NK-92 (cell line): ENCODE measurements around the gene FXYD5.
"Not testable (repeated sequence)": the region's sequence is repeated elsewhere in the genome, so short reads cannot be mapped to it uniquely, and the experiment has no call there.

Experiments
- DNase-seq: peaks from one replicate; lab custom pipeline; 2025; ENCODE audit not compliant: unreplicated experiment; lab: John Stamatoyannopoulos, UW

Gene FXYD5

DNA sequence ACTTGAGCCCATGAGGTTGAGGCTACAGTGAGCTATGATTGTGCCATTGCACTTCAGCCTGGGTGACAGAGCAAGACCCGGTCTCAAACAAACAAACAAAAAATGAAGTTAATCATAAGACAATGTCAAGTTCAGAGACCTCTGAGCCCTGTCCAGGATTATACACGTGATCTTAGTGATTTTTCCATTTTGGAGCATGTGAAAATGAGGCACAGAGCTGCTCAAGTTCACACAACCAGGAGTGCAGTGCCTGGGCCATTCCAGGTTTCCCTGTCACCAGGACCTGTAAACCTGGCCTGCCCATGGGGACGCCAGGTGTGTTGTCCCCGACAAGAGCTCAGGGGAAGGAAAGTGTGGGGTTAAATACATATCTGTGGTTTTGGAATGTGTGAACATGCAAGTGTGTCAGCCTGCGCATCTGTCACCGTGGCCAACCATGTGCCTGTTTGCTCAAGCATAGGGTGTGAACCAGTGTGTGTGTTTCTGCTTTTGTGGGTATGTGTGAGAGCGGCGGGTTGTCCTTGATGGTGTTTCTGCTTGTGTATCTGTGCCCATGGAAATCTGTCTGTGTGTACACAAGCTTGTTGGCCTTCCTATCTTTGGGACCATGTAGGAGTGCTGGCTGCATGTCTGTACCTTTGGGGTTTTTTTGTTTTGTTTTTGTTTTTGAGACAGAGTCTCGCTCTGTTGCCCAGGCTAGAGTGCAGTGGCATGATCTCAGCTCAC lies 17.4 kb upstream of the FXYD5 start:
- no peak for DNase-seq

DNA sequence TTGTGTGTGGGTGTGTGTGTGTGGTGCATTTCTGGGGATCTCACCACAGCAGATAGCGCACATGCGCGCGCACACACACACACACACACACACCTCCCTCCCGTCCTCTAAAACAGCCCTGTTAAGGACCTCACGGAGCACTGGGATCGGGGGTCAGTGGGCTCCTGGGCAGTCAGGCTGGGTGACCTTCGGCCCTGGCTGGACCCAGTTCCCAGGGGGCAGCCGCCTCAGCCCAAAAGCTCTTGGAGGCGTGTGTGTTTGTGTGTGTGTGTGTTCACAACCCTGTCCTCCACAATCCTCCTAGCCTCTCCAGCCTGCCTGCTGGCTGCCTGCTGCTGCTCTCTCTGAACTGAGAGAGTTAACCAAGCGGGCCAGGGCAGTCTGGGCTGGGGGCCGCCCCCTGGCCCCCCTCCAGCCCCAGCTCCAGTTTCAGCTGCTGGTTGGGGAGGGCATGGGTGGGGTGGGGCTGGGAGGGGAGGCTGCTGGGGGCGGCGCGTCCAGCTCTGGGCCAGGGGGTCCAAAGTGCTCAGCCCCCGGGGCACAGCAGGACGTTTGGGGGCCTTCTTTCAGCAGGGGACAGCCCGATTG lies 16.1 kb upstream of the FXYD5 start, which contains the start of gene FXYD1:
FXYD1 (plus strand) TSS at position 520 of the 588 bp plus-strand sequence. CDS start 1,256 bp downstream, outside the sequence.
- no peak for DNase-seq

DNA sequence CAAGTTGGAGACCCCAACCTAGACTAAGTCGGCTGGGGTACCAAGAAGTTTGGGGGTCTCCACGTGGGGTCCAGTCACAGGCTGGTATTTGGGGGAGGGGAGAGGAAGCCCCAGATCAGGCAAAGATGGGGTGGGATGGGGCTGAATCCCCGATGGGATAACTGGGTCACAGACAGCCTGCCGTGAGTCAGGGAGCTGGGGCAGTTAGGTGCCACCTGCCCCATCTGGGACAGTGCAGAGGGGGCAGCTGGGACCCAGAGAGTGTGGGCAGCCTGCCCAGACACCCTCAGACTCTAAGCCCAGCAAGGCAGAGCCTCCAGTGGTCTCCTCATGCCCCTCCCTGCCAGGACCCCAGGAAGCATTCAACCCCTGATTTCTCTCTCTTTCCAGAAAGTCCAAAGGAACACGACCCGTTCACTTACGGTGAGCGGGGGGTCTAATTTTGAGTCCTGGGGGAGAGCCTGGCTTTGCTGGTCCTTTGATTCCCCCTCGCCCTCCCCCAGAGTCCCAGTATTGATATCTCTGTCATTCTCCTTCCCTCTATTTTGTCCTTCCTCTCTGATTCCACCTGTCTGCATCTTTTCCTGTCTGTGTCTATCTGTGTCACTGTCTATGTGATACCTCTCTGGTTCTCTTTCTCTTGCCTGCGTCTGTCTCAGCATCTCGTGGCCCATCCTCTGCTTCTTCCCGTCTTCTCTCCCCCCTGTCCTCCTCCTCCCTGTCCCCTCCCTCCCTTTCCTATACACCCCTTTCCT lies 14.2 kb upstream of the FXYD5 start:
- DNase-seq = no peak

DNA sequence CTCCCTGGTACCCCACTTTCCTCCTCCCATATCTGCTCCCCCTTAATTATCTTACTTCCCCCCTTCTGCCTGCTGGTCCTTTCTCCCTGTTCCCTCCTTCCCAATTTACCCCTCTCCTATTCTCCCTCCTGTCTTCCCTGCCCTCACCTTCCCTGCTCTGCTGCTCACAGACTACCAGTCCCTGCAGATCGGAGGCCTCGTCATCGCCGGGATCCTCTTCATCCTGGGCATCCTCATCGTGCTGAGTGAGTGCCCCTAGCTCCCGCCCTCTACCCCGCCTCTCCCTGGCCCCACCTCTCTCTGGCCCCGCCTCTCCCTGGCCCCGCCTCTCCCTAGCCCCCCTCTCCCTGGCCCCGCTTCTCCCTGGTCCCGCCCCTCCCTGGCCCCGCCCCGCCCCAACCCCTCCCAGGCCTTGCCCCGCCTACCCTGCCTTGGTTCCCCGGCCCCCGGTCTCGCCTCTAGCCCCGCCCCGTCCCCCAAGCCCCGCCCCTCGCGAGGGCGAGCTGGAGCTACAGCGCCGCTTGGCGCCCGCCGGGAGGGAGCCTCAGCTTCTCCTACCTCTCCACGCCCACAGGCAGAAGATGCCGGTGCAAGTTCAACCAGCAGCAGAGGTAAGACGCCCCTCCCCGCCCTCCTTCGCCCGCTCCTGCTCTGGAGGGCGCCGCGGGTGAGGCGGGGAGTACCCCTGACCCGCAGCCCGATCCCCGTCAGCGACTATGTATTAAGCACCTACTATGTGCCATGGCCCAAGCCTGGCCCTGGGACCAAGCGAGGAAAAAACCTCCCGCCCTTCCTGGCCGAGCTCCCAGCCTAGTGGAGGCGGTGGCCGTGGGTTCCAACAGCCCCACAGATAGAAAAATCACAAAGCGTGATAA lies 13.3 kb upstream of the FXYD5 start:
- peak; percentile 33 for DNase-seq

DNA sequence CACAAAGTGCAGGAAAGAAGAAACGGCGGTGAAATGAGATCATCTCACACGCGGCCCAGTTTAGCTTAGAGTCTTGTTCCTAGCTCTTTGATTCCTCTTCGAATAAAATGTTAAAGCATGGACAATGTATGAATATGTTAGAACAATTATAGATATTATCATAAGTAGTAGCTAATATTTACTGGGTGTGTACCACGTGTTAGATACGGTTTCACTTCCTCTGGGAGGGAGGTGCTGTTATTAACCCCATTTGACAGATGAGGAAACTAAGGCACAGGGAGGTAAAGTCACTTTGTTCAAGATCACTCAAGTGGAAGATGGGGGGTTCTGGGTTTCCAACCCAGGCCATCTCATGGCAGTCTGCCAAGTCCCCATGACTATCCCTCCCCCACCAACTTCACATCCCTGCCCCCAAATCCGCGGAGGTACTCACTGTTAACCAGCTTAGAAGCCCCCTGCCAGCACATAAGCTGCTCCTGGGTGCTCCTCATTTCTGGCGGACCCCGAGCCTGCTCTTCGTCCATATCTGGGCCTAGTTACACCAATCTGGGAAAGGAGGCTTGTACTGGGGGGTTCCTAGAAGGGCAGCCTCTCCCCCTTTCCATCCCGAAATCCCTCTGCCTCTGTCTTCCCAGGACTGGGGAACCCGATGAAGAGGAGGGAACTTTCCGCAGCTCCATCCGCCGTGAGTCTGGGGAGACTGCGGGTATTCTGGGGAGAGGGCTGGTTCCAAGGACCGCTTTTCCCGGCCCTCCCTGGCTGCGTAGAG lies 12.5 kb upstream of the FXYD5 start:
- no peak for DNase-seq

DNA sequence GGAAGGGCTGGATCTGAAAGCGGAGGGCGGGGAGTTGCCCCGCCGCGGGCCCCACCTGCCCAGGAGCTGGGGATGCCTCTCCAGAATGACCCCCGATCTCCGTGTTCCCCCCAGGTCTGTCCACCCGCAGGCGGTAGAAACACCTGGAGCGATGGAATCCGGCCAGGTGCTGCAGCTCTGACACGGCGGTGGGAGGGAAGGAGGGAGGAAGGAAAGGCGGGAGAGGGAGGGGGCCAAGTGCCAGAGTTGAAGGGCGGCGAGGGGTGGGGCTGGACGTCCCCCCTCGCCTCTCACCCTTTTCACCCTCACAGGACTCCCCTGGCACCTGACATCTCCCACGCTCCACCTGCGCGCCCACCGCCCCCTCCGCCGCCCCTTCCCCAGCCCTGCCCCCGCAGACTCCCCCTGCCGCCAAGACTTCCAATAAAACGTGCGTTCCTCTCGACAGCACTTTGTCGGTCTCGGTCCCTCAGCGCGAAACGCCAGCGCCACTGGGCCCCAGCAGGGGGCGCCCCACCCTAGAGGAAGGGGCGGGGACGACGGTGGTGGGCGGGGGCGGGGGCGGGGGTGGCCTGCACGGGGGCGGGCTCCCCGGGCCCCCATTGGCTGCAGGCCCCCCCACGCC lies 11.8 kb upstream of the FXYD5 start:
- no peak for DNase-seq

DNA sequence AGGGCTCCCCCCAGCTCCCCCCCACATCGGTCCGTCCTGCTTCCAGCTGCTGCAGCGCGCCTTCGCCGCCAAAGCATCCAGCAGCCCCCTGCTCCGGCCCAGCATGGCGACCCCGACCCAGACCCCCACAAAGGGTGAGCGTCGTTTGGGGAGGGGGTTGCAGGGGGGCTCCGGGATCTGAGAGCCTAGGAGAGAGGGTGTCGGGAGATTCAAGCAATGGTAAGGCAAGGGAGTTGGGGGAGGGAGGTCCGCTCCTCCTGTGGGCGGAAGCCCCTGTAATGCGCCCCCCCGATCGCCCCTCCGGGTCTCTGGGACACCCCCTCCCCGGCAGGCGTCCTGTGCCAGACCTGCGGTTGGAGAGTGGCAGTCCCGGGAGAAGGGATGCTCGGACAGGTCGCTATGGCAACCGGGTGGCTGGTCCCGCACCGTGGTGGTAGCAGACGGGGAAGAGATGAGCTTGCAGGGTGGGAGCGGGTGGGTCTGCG lies 11.3 kb upstream of the FXYD5 start, which contains the start of gene FXYD7:
FXYD7 (plus strand) TSS at position 25 of the 485 bp plus-strand sequence; CDS start at position 104, 79 bp downstream.
- no peak for DNase-seq

DNA sequence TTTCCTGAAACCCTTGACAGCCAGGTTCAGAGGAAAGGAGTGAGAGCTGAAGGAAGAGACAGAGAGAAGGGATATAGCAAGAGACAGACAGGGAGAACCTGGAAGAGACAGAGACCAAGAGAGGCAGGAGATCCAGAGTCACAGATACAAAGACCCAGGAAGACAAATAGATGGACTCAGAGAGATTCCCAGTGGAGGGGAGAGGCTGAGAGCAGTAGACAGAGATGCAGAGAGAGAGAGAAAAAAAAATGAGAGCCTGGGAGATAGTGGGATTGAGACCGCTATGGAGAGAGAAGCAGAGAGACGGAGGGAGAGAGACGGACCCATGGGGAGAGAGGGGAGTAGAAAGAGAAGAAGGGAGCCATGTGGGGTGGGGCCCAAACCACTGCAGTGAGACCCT lies 10.7 kb upstream of the FXYD5 start:
- DNase-seq = no peak

DNA sequence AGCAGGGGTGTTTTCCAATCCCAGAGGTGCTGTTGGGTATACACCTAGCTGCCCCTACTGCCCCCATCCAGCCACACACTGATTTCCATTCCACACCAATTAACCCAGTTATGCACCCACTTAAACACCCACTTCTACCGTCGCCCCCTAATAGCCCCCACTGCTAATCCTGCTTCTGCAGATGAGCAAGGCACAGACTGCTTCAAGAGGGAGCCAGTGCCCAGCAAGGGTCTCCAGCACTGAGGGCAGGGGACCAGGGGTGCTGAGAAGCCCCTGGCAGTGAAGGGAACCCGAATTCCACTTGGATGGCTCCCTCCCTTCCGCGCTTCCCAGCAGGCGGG lies 10.3 kb upstream of the FXYD5 start:
- no peak for DNase-seq

DNA sequence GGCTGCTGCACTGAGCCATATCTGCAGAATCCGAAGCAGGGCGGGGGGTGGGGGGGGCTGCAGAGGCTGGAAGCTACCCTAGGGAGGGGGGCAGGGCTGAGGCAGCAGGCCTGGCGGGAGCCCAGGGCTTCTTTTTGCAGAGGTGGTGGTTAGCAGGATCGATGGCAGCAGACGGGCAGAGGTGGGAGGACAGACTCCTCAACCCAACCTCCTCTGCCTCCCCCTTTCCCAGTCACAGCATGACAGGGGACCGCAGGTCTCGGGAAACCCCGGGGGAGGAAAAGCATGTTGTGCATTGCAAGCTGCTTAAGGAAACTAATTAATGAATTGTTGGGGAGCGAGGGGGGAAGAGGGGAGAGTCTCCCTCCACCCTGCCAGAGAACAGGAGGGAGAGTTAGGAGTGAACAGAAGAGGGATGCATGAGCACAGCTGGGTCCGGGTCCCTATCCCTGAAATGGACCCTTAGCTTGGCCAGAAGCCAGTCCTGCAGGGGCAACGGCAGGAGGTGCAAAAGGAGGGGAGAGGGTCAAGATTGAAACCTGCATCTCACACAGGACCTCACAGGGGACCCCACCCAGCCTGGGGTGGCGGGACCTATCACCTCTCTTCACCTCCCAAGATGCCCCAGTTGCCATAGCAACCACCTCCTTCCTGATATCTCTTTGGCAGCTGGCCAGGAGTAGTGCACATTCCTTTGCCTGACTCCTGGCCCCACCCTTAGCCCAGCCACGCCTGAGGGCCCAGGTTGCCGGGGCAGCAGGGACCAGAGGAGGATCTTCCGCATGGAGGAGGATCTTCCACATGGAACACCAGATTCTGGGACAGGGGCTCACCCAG lies 9.7 kb upstream of the FXYD5 start:
- no peak for DNase-seq

DNA sequence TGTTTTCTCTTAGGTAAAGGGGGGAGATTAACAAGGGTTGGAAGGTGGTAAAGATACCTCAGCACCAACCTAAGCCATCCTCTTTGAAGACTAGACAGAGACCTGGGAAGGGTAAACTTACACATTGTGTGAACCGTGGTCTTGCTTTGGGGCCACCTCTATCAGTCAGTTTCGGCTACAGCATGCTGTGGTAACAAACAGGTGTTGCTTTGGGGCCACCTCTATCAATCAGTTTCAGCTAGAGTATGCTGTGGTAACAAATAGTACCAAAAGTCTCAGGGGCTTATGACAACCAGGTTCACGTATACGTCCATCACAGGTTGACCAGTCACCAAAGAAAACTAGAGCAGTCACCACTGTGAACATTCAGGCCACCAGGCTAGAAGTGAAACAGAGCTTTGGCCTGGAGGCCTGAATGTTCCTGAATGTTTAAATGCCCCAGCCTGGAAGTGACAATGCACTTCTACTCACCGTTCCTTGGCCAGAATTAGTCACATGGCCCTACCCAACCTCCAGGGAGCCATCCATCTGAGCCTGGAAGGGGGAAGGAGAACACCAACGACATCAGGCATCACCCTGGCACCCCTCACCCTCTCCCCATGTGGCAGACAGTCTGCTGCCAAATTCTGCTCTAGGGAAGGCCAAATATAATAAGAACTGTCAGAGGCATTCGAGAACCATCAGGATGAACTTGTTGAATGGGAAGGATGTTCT lies 7.6 kb upstream of the FXYD5 start:
- no peak for DNase-seq

DNA sequence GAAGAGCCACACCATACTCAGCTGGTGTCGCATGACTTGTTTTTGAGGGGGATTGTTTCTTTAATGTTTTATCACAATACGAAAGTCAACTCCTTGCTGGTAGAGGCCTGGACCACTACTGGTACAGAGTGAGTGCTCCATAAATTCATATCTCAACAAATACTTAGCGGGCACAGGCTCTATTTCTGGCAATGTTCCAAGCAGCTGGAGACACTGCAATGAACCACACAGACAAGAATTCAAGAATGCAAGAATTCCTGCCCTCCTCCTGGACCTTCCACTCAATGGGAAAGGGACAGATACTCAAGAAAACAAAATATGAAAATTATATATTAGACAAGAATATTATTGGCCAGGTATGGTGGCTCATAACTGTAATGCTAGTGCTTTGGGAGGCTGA lies 5.1 kb upstream of the FXYD5 start:
- no peak for DNase-seq

DNA sequence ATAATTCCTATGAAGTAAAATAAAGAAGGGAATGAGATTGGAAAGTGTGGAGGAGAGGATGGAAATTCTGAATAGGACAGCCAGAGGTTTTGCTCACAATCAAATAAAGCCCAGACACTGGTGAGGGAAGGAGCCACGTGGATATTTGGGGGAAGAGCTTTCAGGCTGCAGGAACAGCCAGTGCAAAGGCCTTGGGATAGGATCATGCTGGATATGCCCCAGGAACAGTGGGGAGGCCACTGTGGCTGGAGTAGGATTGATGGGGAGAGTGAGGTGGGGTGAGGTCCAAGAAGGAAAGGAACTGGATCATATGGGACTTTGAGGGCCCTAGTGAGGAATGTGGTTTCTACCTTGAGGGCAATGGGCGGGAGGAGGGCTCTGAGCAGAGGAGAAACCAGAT lies 4.1 kb upstream of the FXYD5 start:
- no peak for DNase-seq

DNA sequence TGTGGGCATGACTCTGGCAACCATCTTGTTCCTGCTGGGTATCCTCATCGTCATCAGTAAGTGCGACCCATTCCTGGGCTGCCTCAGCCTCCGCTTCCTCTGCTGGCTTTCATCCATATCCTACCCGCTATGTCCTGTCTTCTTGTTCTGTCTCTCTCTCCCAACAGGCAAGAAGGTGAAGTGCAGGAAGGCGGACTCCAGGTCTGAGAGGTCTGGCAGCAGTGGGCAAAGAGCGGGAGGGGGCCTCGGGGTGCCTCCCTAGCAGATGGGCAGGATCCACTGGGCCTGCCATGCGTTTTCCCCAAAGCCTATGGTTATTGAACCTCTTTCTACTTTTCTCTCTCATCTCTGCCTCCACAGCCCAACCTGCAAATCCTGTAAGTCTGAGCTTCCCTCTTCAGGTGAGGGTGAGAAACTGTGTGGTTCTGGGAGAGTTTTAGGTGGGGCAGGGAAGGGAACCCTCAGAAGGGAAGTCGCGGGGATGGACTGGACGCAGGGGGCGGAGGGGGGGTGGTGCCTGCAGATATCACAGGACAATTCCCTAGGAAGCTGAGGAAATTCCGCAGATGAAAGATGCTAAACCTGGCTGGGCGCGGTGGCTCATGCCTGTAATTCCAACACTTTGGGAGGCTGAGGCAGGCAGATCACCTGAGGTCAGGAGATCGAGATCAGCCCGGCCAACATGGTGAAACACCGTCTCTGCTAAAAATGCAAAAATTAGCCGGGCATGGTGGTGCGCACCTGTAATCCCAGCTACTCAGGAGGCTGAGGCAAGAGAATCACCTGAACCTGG lies 3.1 kb upstream of the FXYD5 start:
- DNase-seq = no peak

DNA sequence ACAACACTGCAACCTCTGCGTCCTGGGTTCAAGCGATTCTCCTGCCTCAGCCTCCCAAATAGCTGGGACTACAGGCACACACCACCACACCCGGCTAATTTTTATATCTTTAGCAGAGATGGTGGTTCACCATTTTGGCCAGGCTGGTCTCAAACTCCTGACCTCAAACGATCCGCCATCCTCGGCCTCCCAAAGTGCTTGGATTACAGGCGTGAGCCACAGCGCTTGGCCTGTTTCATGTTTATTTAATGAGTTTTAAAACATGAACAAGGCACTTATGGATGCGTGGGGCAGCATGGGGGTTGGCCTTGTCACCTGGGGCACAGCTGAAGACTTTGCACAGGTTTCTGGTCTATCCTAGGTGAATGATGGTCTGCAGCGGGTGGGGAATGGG lies 1.4 kb upstream of the FXYD5 start:
- DNase-seq = not testable (repeated sequence)

DNA sequence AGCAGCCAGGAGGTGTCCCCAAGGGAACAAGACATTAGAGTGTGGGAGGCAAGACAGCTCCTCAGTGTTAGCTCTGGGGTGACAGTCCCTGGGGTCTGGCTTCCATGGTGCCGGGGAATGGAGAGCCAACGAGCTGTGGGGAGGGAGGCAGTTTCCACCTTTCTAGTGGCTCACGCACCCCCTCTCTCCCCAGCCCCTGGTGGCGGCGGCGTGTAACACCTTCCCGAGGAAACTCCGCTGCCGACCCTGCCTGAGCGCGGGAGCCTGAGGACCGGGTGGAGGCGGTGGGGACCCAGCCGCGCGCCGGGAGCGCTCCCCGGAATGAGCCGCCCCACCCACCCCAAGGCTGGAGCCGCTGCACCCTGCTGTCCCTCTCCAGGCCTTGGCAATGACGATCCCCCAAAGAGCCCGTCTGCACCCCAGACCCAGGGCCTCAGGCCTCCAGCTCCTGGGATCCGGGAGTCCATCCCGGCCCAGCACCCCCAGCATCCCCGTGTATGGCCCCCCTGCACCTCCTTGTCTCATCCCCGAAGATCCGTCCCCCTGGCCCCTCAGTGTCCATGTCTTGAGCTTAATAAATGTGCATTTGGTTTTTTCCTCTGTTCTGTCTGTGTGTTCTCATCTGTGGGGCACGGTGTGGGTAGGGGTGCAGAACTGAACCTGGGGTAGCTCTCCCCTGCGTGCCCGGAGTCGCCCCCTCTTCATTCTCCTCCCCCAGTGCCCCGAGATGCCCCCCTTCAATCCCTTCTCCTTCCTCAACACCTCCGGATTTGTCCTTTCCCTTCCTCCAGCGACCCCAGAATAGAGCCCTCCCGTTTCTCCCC lies 622 bp upstream of the FXYD5 start:
- DNase-seq = no peak

DNA sequence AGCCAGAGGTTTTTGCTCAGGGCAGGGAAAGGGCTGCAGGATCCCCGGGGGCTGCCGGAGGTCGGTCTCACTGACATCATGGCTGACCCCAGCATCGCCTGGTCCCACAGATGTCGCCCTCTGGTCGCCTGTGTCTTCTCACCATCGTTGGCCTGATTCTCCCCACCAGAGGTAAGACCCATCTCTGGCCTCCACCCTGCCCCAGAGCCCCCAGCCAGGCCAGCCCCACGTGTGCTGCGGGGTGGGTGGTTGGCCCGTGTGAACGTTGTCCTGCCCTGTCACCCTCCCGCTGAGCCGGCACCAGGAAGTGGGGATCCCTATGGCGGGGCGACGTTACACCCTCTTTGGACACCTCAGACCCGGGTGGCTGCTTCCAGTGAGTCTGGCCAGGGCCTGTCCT lies 906 bp downstream of the FXYD5 start:
- no peak for DNase-seq
